BLaER1 treated with 17β-estradiol and CSF1 and Interleukin-3, amounts not matched to agents 10 nM and 100 nM (cell line): ENCODE data around the gene DNAJC15.
"Not testable (repeated sequence)": the region's sequence is repeated elsewhere in the genome, so short reads cannot be mapped to it uniquely, and the experiment has no call there.

Experiments used
- H3K27ac ChIP-seq, 11 experiments: shearing (Covaris generic); formaldehyde crosslinking; 2 replicates each; pipeline ENCODE4 v1.8.1; 2022
- H3K27me3 ChIP-seq, 11 experiments: shearing (Covaris generic); formaldehyde crosslinking; 2 replicates each; pipeline ENCODE4 v1.8.1; 2022
- H3K36me3 ChIP-seq, 11 experiments: shearing (Covaris generic); formaldehyde crosslinking; 2 replicates each; pipeline ENCODE4 v1.8.1; 2022
- H3K4me1 ChIP-seq, 10 experiments: shearing (Covaris generic); formaldehyde crosslinking; 2 replicates each; pipeline ENCODE4 v1.8.1; 2022
- H3K4me2 ChIP-seq, 11 experiments: shearing (Covaris generic); formaldehyde crosslinking; 2 replicates each; pipeline ENCODE4 v1.8.1; 2022
- H3K4me3 ChIP-seq, 10 experiments: shearing (Covaris generic); formaldehyde crosslinking; 2 replicates each; pipeline ENCODE4 v1.8.1; 2022
- H3K9ac ChIP-seq, 11 experiments: shearing (Covaris generic); formaldehyde crosslinking; 2 replicates each; pipeline ENCODE4 v1.8.1; 2022
- H3K9me3 ChIP-seq, 11 experiments: shearing (Covaris generic); formaldehyde crosslinking; replicated peaks in 1 of 11; 2 replicates each; pipeline ENCODE4 v1.8.1; 2022
- H4K20me1 ChIP-seq, 11 experiments: shearing (Covaris generic); formaldehyde crosslinking; 2 replicates each; pipeline ENCODE4 v1.8.1; 2022
- Cebpa-rat ChIP-seq, 11 experiments: shearing (Covaris generic); IDR thresholded peaks; 2 replicates each; pipeline ENCODE4 v1.8.1; 2022

DNAJC15 gene

DNA sequence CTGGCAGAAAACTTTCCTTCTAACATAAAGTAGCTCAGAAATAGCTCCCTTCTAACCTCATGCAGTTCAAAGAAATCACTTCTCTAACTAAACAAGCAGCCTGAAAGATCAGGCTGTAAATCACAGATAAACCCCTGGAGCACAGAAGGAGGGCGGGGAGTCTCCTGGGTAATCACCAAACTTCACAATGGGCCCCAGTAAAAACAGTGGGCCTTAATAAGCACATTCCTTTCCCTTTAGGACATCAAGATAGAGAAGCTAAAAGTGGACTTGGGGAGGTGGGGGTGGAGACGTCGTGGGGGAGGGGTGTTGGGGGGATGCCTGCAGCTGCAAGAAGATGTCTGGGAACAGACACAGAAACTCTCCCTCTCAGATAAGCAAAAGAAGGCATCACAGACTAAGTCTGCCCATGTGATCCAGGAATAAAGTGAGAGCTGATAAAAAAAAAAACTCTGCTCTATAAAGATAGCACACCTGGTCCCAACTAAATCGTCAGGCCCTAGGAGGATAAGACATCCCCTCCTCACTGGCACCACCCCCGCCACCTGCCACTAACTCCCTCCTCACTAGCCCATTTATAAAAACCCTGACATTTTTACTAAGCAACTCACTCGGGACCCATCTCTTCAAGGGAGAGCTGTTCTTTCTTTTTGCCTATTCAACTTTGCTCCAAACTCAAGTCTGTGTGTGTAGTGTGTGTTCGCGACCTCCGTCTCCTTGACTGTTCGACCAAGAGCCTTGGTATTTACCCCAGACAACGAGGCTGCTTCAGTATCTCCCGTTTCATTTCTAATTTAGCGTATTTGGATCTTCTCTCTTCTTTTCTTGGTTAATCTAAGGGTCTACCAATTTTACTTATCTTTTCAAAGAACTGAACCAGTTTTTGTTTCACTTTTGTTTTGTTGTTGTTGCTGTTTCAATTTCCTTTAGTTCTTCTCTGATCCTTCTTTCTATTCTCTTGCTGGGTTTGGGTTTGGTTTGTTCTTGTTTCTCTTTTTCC lies 31.7 kb downstream of the DNAJC15 start:
- TF ChIP-seq Cebpa-rat (IDR thresholded peaks at IDR 0.05): no peak
- no peaks in the 10 kb centered on the region for H3K36me3 ChIP-seq
- peak overlapping the region; percentile 71 to 92 (median 82) for H3K4me2 ChIP-seq
- peak overlapping the region; percentile 58 to 83 (median 78); a peak in 21 of 22 replicates for H3K27ac ChIP-seq
- no peaks in the 10 kb centered on the region for H3K27me3 ChIP-seq
- H3K4me1 ChIP-seq: peaks cover 24 to 46% (median 34%) of the 10 kb centered on the region in 10 experiments
- no peaks in the 10 kb centered on the region for H4K20me1 ChIP-seq
- peak overlapping the region; percentile 66 to 83 (median 77) for H3K9ac ChIP-seq
- H3K9me3 ChIP-seq: peaks cover 0 to 21% (median 11%) of the 10 kb centered on the region in 11 experiments; a peak in 16 of 22 replicates
- H3K4me3 ChIP-seq: peak overlapping the region; percentile 49 to 70 (median 59)

DNA sequence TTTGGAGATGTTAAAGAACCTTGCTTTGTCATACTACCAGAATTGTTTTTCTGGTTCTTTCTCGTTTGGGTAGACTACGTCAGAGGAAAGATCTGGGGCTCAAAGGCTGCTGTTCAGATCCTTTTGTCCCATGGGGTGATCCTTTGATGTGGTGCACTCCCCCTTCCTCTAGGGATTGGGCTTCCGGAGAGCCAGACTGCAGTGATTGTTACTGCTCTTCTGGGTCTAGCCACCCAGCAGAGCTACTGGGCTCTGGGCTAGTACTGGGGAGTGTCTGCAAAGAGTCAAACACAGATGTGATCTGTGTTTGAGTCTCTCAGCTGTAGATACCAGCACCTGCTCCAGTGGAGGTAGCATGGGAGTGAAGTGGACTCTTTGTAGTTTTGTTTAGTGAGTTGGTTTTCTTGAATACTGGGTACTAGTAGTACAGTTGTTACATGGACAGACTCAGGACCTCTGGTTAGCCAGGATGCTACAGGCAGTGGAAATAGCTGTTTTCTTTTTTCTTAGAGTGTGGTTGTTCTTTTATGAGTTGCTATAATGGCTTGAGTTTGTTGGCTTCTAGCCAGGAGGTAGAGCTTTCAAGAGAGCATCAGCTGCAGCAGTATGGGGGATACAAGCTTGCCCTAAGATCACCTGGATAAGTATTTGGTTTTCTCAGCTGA lies 34.4 kb downstream of the DNAJC15 start:
- Histone ChIP-seq H3K9ac (no peak overlapping the region), H4K20me1 (no peaks in the 10 kb centered on the region), H3K4me1 (peaks cover 22 to 46% (median 32%) of the 10 kb centered on the region in 10 experiments), H3K27me3 (no peaks in the 10 kb centered on the region), H3K4me3 (no peak overlapping the region), H3K36me3 (no peaks in the 10 kb centered on the region), H3K27ac (peak overlapping the region in 3 of 11 experiments; percentile 15 to 52 (median 44); a peak in 6 of 22 replicates), H3K4me2 (peak overlapping the region; percentile 59 to 89 (median 73)), H3K9me3 (peaks cover 0 to 21% (median 11%) of the 10 kb centered on the region in 11 experiments; a peak in 16 of 22 replicates)
- no peak for TF ChIP-seq Cebpa-rat (IDR thresholded peaks at IDR 0.05)

DNA sequence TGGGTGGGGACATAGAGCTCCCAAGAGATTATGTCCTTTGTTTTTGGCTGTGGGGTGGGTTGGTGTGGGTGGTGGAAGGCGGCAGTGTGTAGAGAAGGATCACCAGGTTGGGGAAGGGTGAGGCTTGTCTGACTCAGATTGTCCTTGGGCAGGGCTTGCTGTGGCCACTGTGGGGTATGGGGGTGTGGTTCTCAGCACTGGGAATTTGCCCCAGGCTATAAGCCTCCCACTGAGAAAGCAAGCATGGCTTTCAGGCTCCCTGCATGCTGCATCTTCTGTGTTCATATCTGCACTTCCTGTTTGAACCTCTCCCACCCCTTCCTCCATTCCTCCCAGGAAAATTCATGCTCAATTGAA lies 34.9 kb downstream of the DNAJC15 start:
- Histone ChIP-seq H3K27ac (peak overlapping the region in 2 of 11 experiments; percentile 0 to 52; a peak in 2 of 22 replicates), H3K9me3 (peaks cover 0 to 16% (median 7%) of the 10 kb centered on the region in 11 experiments; a peak in 15 of 22 replicates), H3K4me3 (no peak overlapping the region), H3K4me2 (peak overlapping the region; percentile 59 to 89 (median 73)), H3K4me1 (peaks cover 22 to 46% (median 32%) of the 10 kb centered on the region in 10 experiments), H3K9ac (no peak overlapping the region), H4K20me1 (no peaks in the 10 kb centered on the region), H3K36me3 (no peaks in the 10 kb centered on the region), H3K27me3 (no peaks in the 10 kb centered on the region)
- no peak for TF ChIP-seq Cebpa-rat (IDR thresholded peaks at IDR 0.05)

DNA sequence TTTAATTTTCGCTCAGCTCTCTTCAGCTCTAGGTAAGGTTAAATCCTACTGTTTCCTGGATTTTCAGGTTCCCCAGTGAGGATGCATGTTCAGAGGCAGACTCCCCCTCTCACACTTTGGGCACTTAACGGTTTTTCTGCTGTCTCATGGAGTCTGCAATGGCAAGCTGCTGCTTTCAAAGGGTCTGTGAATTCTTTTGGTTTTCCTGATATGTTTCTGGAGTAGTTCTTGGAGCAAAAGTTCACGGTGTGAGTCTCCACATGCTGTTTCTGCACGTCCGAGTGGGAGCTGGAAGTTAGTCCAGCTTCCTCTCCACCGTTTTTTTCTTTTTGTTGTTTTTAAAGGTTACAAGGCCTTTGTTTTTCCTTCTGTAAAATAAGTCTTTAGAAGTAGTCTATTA lies 35.4 kb downstream of the DNAJC15 start:
- Histone ChIP-seq H3K27me3 (no peaks in the 10 kb centered on the region), H3K4me3 (no peak overlapping the region), H3K9me3 (peaks cover 0 to 11% (median 3%) of the 10 kb centered on the region in 11 experiments; a peak in 4 of 22 replicates), H3K4me1 (peaks cover 22 to 46% (median 32%) of the 10 kb centered on the region in 10 experiments), H4K20me1 (no peaks in the 10 kb centered on the region), H3K4me2 (peak overlapping the region; percentile 59 to 89 (median 73)), H3K36me3 (no peaks in the 10 kb centered on the region), H3K9ac (no peak overlapping the region), H3K27ac (0 out of 22 replicates have a peak overlapping the region, but pooled peaks of 1 of the 11 experiments have one; percentile 52)
- no peak for TF ChIP-seq Cebpa-rat (IDR thresholded peaks at IDR 0.05)

DNA sequence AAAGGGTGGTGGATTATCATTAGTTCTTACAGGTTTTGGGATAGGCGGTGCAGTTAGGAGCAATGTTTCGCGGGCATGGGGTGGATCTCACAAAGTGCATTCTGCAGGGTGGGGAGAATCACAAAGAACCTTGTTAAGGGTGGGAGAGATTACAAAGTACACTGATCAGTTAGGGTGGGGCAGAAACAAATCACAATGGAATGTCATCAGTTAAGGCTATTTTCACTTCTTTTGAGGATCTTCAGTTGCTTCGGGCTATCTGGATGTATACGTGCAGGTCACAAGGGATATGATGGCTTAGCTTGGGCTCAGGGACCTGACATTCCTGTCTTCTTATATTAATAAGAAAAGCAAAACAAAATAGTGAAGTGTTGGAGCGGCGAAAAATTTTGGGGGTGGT lies 36.4 kb downstream of the DNAJC15 start:
- not testable (repeated sequence) for H4K20me1 ChIP-seq, H3K27me3 ChIP-seq, H3K4me3 ChIP-seq, H3K27ac ChIP-seq, H3K9ac ChIP-seq, H3K9me3 ChIP-seq, H3K36me3 ChIP-seq, H3K4me2 ChIP-seq
- peaks cover 22 to 42% (median 32%) of the 10 kb centered on the region in 10 experiments for H3K4me1 ChIP-seq

DNA sequence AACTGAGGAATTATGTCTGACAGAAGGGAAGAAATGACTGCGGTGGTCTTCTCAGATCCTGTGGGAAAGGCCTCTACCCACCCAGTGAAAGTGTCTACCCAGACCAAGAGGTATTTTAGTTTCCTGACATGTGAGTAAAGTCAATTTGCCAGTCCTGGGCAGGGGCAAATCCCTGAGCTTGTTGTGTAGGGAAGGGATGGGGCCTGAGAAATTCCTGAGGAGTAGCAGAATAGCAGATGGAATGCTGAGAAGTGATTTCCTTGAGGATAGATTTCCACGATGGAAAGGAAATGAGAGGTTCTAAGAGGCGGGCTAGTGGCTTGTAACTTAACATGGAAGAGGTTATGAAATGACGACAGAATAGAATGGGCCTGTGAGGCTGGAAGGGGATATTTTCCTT lies 37.4 kb downstream of the DNAJC15 start:
- H3K4me3 ChIP-seq, H3K36me3 ChIP-seq, H3K9ac ChIP-seq, H3K27ac ChIP-seq, H3K27me3 ChIP-seq, H4K20me1 ChIP-seq, H3K9me3 ChIP-seq, H3K4me2 ChIP-seq: not testable (repeated sequence)
- peaks cover 18 to 33% (median 25%) of the 10 kb centered on the region in 10 experiments for H3K4me1 ChIP-seq

DNA sequence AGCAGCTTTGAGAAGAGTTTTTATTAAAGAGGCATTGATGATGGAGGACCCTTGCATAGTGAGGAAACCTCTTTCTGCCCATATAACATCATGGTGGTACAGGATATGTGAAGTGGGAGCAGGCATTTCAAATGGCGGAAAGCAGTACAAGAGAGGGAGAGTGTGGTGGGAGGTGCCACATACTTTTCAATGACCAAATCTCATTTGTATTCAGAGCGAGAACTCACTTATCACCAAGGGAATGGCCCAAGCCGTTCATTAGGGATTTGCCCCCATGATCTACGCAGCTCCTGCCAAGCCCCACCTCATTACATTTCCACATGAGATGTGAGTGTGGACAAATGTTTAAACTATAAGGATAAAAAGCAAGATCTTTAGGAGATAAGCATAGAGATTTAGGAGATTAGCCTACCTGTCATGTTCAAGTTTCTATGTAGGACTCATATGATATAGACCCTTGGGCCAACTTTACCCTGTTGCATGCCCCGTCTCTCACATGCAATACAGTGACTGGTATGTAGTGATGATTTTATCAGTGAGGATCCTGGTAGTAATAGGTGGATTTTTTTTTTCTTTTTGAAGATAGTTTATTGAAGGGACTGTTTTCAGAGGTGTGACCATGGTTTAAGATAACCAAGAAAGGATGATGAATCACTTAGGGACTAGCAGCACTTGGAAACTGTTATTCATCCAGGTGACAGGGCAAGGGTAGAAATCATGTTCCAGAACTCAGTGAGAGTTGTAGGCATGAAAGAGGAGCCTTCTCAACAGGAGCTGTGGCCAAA lies 38.3 kb downstream of the DNAJC15 start:
- Histone ChIP-seq H3K4me2 (no peak overlapping the region), H3K36me3 (no peaks in the 10 kb centered on the region), H3K4me1 (peaks cover 15 to 24% (median 21%) of the 10 kb centered on the region in 10 experiments), H3K27me3 (no peaks in the 10 kb centered on the region), H3K4me3 (no peak overlapping the region), H3K27ac (no peak overlapping the region), H3K9me3 (peaks cover 0 to 10% (median 0%) of the 10 kb centered on the region in 11 experiments; a peak in 4 of 22 replicates), H3K9ac (no peak overlapping the region), H4K20me1 (no peaks in the 10 kb centered on the region)
- TF ChIP-seq Cebpa-rat (IDR thresholded peaks at IDR 0.05): no peak

DNA sequence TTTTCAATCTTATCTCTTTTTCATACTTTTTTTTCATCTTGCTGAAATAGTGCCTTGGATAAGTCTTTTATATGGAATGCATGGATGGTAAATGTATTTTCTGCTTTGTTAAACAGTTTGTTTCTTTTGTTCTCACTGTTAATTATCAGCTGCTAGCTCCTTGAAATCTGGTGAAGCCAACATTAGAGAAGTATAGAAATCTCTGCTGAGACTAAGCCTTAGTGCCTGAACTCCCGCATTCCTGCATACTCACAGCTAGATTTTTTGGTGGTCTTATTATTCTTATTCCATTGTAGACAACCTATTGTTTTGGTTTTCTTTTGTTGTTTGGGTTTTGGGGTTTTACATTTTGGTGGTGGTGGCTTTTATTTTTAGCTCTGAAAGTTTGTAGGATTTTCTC lies 48.4 kb downstream of the DNAJC15 start:
- no peak overlapping the region for H3K4me3 ChIP-seq
- H3K36me3 ChIP-seq: no peaks in the 10 kb centered on the region
- H3K27me3 ChIP-seq: no peaks in the 10 kb centered on the region
- no peak for TF ChIP-seq Cebpa-rat (IDR thresholded peaks at IDR 0.05)
- H3K27ac ChIP-seq: no peak overlapping the region
- no peaks in the 10 kb centered on the region; a peak in 1 of 22 replicates for H3K9me3 ChIP-seq
- no peaks in the 10 kb centered on the region for H4K20me1 ChIP-seq
- H3K4me1 ChIP-seq: peaks cover 0 to 12% (median 5%) of the 10 kb centered on the region in 10 experiments; a peak in 15 of 20 replicates
- H3K4me2 ChIP-seq: no peak overlapping the region
- no peak overlapping the region for H3K9ac ChIP-seq
